Right lobe of liver (tissue), 6 donors: Measurements from ENCODE around the gene ADGRG6. TPM values are rescaled to one million over a fixed set of nuclear protein-coding genes. Genes with fewer than 3 reads are reported as not detected.
"Not testable (repeated sequence)": the region's sequence is repeated elsewhere in the genome, so short reads cannot be mapped to it uniquely, and the experiment has no call there.

Source experiments
- ATAC-seq, 4 donors: fragments of 200-7000 bp; cut with Tn5 transposase; one replicate each; pipeline ENCODE4 v1.9.1; 2020; ENCODE audit warnings: mild to moderate bottlenecking in 4 of 4, moderate library complexity in 4 of 4
- DNase-seq, 3 donors: peaks; one replicate each; pipeline ENCODE4 v3.0.0-alpha.2; 2020
- H3K27ac ChIP-seq, 3 donors: fragments of 200-600 bp; one replicate each; pipeline ENCODE4 v1.8.0; 2022
- H3K27me3 ChIP-seq, 2 donors: fragments of 200-600 bp; one replicate each; pipeline ENCODE4 v1.8.0; 2022
- H3K36me3 ChIP-seq, 4 donors: fragments of 200-600 bp; sonication (generic) in 1 of 4; one replicate each; pipeline versions ENCODE4 v1.5.1 to v1.8.0; 2017 to 2022; ENCODE audit warnings: control low read depth in 1 of 4
- H3K4me1 ChIP-seq, 4 donors: fragments of 200-600 bp; sonication (generic) in 1 of 4; one replicate each; pipeline versions ENCODE4 v1.5.1 to v1.8.0; 2017 to 2022; ENCODE audit warnings: control low read depth in 1 of 4
- H3K4me3 ChIP-seq, 3 donors: fragments of 200-600 bp; one replicate each; pipeline ENCODE4 v1.8.0; 2022
- H3K9me3 ChIP-seq, 4 donors: fragments of 200-600 bp; sonication (generic) in 1 of 4; one replicate each; pipeline versions ENCODE4 v1.5.1 to v1.8.0; 2017 to 2022; ENCODE audit warnings: control low read depth in 1 of 4
- POLR2A ChIP-seq: fragments of 450-650 bp; IDR thresholded peaks from one replicate; pipeline ENCODE4 v1.6.1; 2017; ENCODE audit warnings: antibody characterized with exemption, mild to moderate bottlenecking
- WGBS: methylation state at CpG from one replicate; pipeline ENCODE4 v1.1.6; 2018; ENCODE audit warnings: low coverage, low lambda C conversion rate; ENCODE audit not compliant: insufficient coverage; ENCODE audit errors: missing lambda C conversion rate; 5-methylcytosine and 5-hydroxymethylcytosine counted together
- intact Hi-C, 2 donors: fragments of 100-400 bp; cut with DNase I; formaldehyde crosslinking; loops; one replicate each; pipeline versions ENCODE4 v1.11.2 to v1.14.1; 2022
- total RNA-seq, 6 experiments: library from RNA; depleted of rRNA in 2 of 6; stranded (reverse); fragments of >200 nt in 2 of 6; fragmentation: NEBNext Ultra II Directional in 3 of 6; extraction: Animal tissue kit (Norgen Biotek cat#: 25700) in 3 of 6; gene quantifications; one replicate each; pipeline versions ENCODE4 v1.1.0 to v1.2.4, GENCODE V29; 2016 to 2023
- TF ChIP-seq, protein P1 (sequence below), 4 donors: fragments of 200-600 bp in 3 of 4; fragments of 450-650 bp in 1 of 4; IDR thresholded peaks; one replicate each; pipeline versions ENCODE4 v1.5.1 to v1.8.0; 2016 to 2022; ENCODE audit warnings: antibody characterized with exemption in 4 of 4, mild to moderate bottlenecking in 2 of 4
- donor health status: DM: no; HTN: yes; CAD: no.
- donor health status: DM: no; HTN: no; CAD: no.
- donor health status: DM: no; HTN: no; CAD: no.
- donor health status: DM: no; HTN: yes; CAD: no.
- donor health status: DM: no; HTN: yes; CAD: no.

Gene ADGRG6
- total RNA-seq, 6 experiments from 2014 or later: 49.6 to 114 (median 94.6) TPM

DNA sequence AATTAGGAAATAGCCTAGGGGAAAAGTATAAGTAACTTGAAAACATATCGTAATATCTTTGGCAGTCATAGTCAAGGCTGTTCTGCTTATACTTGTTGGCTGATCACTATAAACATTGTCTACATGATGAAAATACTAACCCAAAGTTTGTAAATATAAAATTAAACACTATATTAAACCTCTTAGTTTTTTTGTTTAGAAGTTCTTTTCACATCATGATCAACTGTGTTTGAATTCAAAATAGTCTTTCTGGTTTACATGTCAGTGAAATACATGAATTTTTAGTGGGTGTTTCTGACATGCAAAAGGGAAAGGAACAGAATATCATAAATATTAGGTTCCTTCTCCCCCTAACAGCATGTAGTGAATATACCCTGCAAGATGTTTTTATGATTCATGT, 43.5 kb downstream of the ADGRG6 start:
- no peak for ATAC-seq
- WGBS: 94% methylated on average over 1 of the region's 1 CpG
- no peak for TF ChIP-seq POLR2A
- TF ChIP-seq, protein P1, sequence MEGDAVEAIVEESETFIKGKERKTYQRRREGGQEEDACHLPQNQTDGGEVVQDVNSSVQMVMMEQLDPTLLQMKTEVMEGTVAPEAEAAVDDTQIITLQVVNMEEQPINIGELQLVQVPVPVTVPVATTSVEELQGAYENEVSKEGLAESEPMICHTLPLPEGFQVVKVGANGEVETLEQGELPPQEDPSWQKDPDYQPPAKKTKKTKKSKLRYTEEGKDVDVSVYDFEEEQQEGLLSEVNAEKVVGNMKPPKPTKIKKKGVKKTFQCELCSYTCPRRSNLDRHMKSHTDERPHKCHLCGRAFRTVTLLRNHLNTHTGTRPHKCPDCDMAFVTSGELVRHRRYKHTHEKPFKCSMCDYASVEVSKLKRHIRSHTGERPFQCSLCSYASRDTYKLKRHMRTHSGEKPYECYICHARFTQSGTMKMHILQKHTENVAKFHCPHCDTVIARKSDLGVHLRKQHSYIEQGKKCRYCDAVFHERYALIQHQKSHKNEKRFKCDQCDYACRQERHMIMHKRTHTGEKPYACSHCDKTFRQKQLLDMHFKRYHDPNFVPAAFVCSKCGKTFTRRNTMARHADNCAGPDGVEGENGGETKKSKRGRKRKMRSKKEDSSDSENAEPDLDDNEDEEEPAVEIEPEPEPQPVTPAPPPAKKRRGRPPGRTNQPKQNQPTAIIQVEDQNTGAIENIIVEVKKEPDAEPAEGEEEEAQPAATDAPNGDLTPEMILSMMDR (IDR thresholded peaks at IDR 0.05): no peak
- intact Hi-C loops: no loop called here
- Histone ChIP-seq H3K4me3 (no peak overlapping the region), H3K36me3 (no peaks in the 10 kb centered on the region), H3K9me3 (no peaks in the 10 kb centered on the region), H3K4me1 (peaks cover 0 to 13% (median 3%) of the 10 kb centered on the region in 4 donors), H3K27me3 (no peaks in the 10 kb centered on the region), H3K27ac (no peak overlapping the region)
- no peak for DNase-seq

DNA sequence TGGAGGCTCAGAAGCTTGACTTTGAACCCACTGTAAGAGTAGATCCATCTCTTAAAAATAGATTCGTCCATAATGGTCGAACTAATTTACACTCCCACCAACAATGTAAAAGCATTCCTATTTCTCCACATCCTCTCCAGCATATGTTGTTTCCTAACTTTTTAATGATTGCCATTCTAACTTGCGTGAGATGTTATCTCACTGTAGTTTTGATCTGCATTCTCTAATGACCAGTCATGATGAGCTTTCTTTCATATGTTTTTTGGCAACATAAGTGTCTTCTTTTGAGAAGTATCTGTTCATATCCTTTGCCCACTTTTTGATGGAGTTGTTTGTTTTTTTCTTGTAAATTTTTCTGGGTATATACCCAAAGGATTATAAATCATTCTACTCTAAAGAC, 44.4 kb downstream of the ADGRG6 start:
- intact Hi-C loops, H3K9me3 ChIP-seq, H3K4me3 ChIP-seq, H3K27ac ChIP-seq, H3K27me3 ChIP-seq, ATAC-seq, H3K36me3 ChIP-seq, DNase-seq: not testable (repeated sequence)
- peaks cover 0 to 13% (median 3%) of the 10 kb centered on the region in 4 donors for H3K4me1 ChIP-seq
- WGBS: 83% methylated on average over 3 of the region's 3 CpGs

DNA sequence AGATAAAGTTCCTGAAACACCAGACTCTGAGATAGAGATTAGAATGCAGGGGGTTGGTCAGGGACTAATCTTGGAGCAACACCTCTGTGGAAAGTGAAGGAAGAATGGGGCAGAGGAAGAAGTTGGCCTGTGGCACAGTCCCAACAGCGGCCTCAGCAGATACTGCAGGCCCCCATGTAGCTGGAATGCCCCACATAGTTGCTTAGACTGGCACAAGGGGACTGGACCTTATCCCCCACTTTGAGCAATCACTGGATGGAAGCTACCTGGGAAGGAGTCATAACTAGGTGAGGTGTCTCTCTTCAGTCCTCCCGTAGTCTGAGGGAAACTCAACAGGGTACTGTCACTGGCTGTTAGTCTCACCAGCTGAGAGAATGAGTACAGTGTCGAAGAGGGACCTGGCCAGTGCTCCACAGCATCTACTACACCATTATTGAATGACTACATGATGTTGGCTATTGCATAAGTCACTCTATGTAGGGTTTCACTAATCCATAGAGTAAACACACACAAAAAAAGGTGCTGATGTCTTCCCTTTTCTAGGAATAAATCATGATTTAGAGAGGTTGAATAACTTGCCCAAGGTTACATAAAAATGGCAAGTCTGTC, 47.5 kb downstream of the ADGRG6 start:
- no peaks in the 10 kb centered on the region for H3K9me3 ChIP-seq
- DNase-seq: no peak
- H3K27ac ChIP-seq: peak overlapping the region in 1 of 3 donors; percentile 14
- WGBS: 73% methylated on average over 2 of the region's 3 CpGs
- intact Hi-C loops: no loop called here
- H3K4me1 ChIP-seq: peaks cover 0 to 13% (median 0%) of the 10 kb centered on the region in 4 donors
- H3K4me3 ChIP-seq: no peak overlapping the region
- H3K36me3 ChIP-seq: no peaks in the 10 kb centered on the region
- H3K27me3 ChIP-seq: no peaks in the 10 kb centered on the region
- peak; percentile 41 to 60 (median 50) for ATAC-seq
- TF ChIP-seq POLR2A: no peak

DNA sequence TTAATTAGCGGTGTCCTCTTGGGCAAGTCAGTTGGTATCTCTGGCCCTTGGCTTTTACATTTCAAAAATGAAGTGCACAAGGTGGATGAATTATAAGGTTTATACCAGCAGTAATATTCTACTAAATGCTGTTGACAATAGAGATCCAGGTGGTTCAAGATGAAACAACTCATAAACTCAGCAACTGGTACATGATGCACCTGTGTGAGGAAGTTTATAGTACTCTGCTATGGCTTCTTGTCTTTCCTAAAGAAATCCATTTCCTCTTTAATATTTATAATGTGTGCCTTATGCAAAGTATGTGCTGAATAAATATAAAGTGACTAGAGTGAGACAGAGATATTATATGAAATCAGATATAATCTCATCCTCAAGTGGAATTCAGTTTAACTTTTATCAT, 48.5 kb downstream of the ADGRG6 start:
- Histone ChIP-seq H3K27me3 (no peaks in the 10 kb centered on the region), H3K36me3 (no peaks in the 10 kb centered on the region), H3K4me3 (no peak overlapping the region), H3K9me3 (no peaks in the 10 kb centered on the region), H3K27ac (no peak overlapping the region), H3K4me1 (peaks cover 0 to 13% (median 0%) of the 10 kb centered on the region in 4 donors)
- WGBS: 83% methylated on average over 1 of the region's 1 CpG
- TF ChIP-seq, protein P1 (IDR thresholded peaks at IDR 0.05): no peak
- TF ChIP-seq POLR2A: no peak
- intact Hi-C loops: no loop called here
- ATAC-seq (no peak), DNase-seq (no peak)

DNA sequence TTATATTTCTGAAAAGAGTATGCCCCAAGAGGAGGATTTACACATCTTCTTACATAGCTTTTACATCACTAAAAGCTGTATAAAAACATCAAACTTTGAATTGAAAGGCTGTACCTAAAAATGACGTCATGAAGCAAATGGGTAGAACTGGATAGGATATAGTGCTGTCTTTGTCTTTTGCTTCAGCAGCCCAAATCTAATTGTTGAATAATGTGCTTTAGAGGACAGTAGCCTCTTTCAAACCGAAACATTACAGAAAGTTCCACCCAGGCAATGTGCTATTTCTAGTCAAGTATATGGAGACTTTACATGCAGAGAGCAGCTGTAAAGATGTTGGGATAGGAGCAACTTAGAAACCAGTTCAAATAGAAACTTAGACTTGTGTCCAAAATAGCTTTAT, 51.9 kb downstream of the ADGRG6 start:
- no peak overlapping the region for H3K27ac ChIP-seq
- DNase-seq: no peak
- no peaks in the 10 kb centered on the region for H3K36me3 ChIP-seq
- H3K4me1 ChIP-seq: peaks cover 0 to 13% (median under 1%) of the 10 kb centered on the region in 4 donors
- no peak overlapping the region for H3K4me3 ChIP-seq
- no peaks in the 10 kb centered on the region for H3K27me3 ChIP-seq
- intact Hi-C loops: no loop called here
- ATAC-seq: no peak
- H3K9me3 ChIP-seq: no peaks in the 10 kb centered on the region
- 78% methylated on average over 2 of the region's 2 CpGs for WGBS
- TF ChIP-seq, protein P1 (IDR thresholded peaks at IDR 0.05): no peak
- TF ChIP-seq POLR2A: no peak
